ENCODE results near the gene DPEP3. TPM values are rescaled to one million over a fixed set of nuclear protein-coding genes. Genes with fewer than 3 reads are reported as not detected.

DPEP3 gene
- polyA plus RNA-seq, 3 donors = 0.20 to 1.8 (median 0.25) TPM

- peak overlapping the region; percentile 90 for H3K4me2 ChIP-seq (replicated peaks; ENCODE audit: extremely low read depth, low read length, poor library complexity, severe bottlenecking)
- 45% methylated on average over 8 of the region's 18 CpGs for WGBS (ENCODE audit: insufficient coverage)
- no peaks in the 10 kb centered on the region for H3K9me3 ChIP-seq (replicated peaks in 1 of 2; ENCODE audit: control insufficient read depth in 1 of 2, insufficient read depth in 1 of 2, low read length in 2 of 2)
- Mint-ChIP-seq H3K4me1 (peaks cover 26% of the 10 kb centered on the region), H3K4me3 (peak overlapping the region; percentile 98 to 99), H3K9me3 (no peaks in the 10 kb centered on the region), H3K27me3 (ENCODE audit: low read depth in 3 of 3) (peaks cover 1 to 4% (median 2%) of the 10 kb centered on the region in 3 donors), H3K36me3 (peaks cover 9 to 19% of the 10 kb centered on the region in 2 donors), H3K27ac (peak overlapping the region; percentile 61 to 89 (median 78))
- H3K27ac ChIP-seq (ENCODE audit: low read depth in 1 of 2, low read length in 2 of 2) = peak overlapping the region in 1 of 2 donors; percentile 63
- no peak for TF ChIP-seq CTCF (IDR thresholded peaks at IDR 0.05)
- H3K9ac ChIP-seq (ENCODE audit: insufficient read depth, low read length, poor library complexity, severe bottlenecking) = peak overlapping the region; percentile 79
- DNase-seq = no peak
- H3K4me3 ChIP-seq (replicated peaks in 1 of 3; ENCODE audit: low read depth in 2 of 3, low read length in 3 of 3) = peak overlapping the region; percentile 83 to 91 (median 91)
- peaks cover 23% of the 10 kb centered on the region for H3K79me2 ChIP-seq (ENCODE audit: insufficient read depth, low read length)
- H2AFZ ChIP-seq (ENCODE audit: insufficient read depth, low read depth, low read length, poor library complexity, severe bottlenecking) = peak overlapping the region; percentile 93
- intact Hi-C loops (cut with micrococcal nuclease) = no loop called here
- no peaks in the 10 kb centered on the region for H3K27me3 ChIP-seq (ENCODE audit: control insufficient read depth in 2 of 2, insufficient read depth in 2 of 2, low read length in 2 of 2)
- peaks cover 18 to 24% of the 10 kb centered on the region in 2 donors for H3K4me1 ChIP-seq (ENCODE audit: control insufficient read depth in 1 of 2, insufficient read depth in 2 of 2, low read length in 2 of 2)
- peaks cover 1 to 16% of the 10 kb centered on the region in 2 donors for H3K36me3 ChIP-seq (replicated peaks in 1 of 2; ENCODE audit: control insufficient read depth in 1 of 2, insufficient read depth in 2 of 2, low read length in 2 of 2)
- H4K20me1 ChIP-seq (ENCODE audit: insufficient read depth, low read length) = peaks cover 47% of the 10 kb centered on the region
These were observed 12.9 kb downstream of the DPEP3 start for GRCh38 chr16:67967183-67967957.

- peaks cover 47% of the 10 kb centered on the region for H4K20me1 ChIP-seq (ENCODE audit: insufficient read depth, low read length)
- H3K9ac ChIP-seq (ENCODE audit: insufficient read depth, low read length, poor library complexity, severe bottlenecking) = peak overlapping the region; percentile 79
- intact Hi-C loops (cut with micrococcal nuclease) = no loop called here
These were observed 13.6 kb downstream of the DPEP3 start for GRCh38 chr16:67966549-67967182.

More at GRCh38 chr16:67966549-67967182, 13.6 kb downstream of the DPEP3 start:
- Mint-ChIP-seq H3K27ac (no peak overlapping the region), H3K27me3 (ENCODE audit: low read depth in 3 of 3) (peaks cover 1 to 4% (median 2%) of the 10 kb centered on the region in 3 donors), H3K36me3 (peaks cover 16 to 26% of the 10 kb centered on the region in 2 donors), H3K4me1 (peaks cover 26% of the 10 kb centered on the region), H3K4me3 (peak overlapping the region; percentile 98 to 99), H3K9me3 (no peaks in the 10 kb centered on the region)
- Histone ChIP-seq H3K79me2 (ENCODE audit: insufficient read depth, low read length) (peaks cover 23% of the 10 kb centered on the region), H3K27me3 (ENCODE audit: control insufficient read depth in 2 of 2, insufficient read depth in 2 of 2, low read length in 2 of 2) (no peaks in the 10 kb centered on the region), H3K4me1 (ENCODE audit: control insufficient read depth in 1 of 2, insufficient read depth in 2 of 2, low read length in 2 of 2) (peaks cover 18 to 24% of the 10 kb centered on the region in 2 donors), H3K4me2 (replicated peaks; ENCODE audit: extremely low read depth, low read length, poor library complexity, severe bottlenecking) (peak overlapping the region; percentile 90), H3K9me3 (replicated peaks in 1 of 2; ENCODE audit: control insufficient read depth in 1 of 2, insufficient read depth in 1 of 2, low read length in 2 of 2) (no peaks in the 10 kb centered on the region), H3K36me3 (replicated peaks in 1 of 2; ENCODE audit: control insufficient read depth in 1 of 2, insufficient read depth in 2 of 2, low read length in 2 of 2) (peaks cover 8 to 23% of the 10 kb centered on the region in 2 donors), H2AFZ (ENCODE audit: insufficient read depth, low read depth, low read length, poor library complexity, severe bottlenecking) (no peak overlapping the region), H3K4me3 (replicated peaks in 1 of 3; ENCODE audit: low read depth in 2 of 3, low read length in 3 of 3) (peak overlapping the region in 1 of 3 experiments; percentile 91), H3K27ac (ENCODE audit: low read depth in 1 of 2, low read length in 2 of 2) (no peak overlapping the region)
- peak in 1 of 3 donors; percentile 15 for DNase-seq
- no peak for TF ChIP-seq CTCF (IDR thresholded peaks at IDR 0.05)
- WGBS (ENCODE audit: insufficient coverage) = 46% methylated on average over 2 of the region's 3 CpGs

Measured in CD14-positive monocyte (primary cell).